GM21528 (cell line): ENCODE results near the gene AFAP1L2.

Experiments
- ATAC-seq: cut with Tn5 transposase; IDR thresholded peaks from one replicate; pipeline ENCODE4 v1.9.1; 2021; ENCODE audit warnings: mild to moderate bottlenecking, moderate library complexity; ENCODE audit not compliant: unreplicated experiment, low FRiP score

The AFAP1L2 gene

GRCh38 chr10:114404171-114405010 is at the start of gene AFAP1L2:
Gene AFAP1L2 (minus strand): TSS chr10:114404502. CDS start chr10:114404455, 47 bp downstream.
- ATAC-seq = no peak

- no peak for ATAC-seq
Observed at GRCh38 chr10:114453576-114453975, 49.3 kb upstream of the AFAP1L2 start.

- no peak for ATAC-seq
Observed at GRCh38 chr10:114448897-114449296, 44.6 kb upstream of the AFAP1L2 start.

- ATAC-seq = no peak
Observed at GRCh38 chr10:114445332-114445731, 41.0 kb upstream of the AFAP1L2 start.

- no peak for ATAC-seq
Observed at GRCh38 chr10:114444819-114445218, 40.5 kb upstream of the AFAP1L2 start.

GRCh38 chr10:114442091-114442630 is 37.9 kb upstream of the AFAP1L2 start:
- no peak for ATAC-seq

- no peak for ATAC-seq
Observed at GRCh38 chr10:114441107-114441506, 36.8 kb upstream of the AFAP1L2 start.

- ATAC-seq = no peak
Observed at GRCh38 chr10:114437473-114438292, 33.4 kb upstream of the AFAP1L2 start.

GRCh38 chr10:114436941-114437340 is 32.6 kb upstream of the AFAP1L2 start:
- no peak for ATAC-seq

GRCh38 chr10:114432566-114433093 is 28.3 kb upstream of the AFAP1L2 start:
- ATAC-seq = no peak

- ATAC-seq = no peak
Observed at GRCh38 chr10:114431414-114432135, 27.3 kb upstream of the AFAP1L2 start.

GRCh38 chr10:114430688-114431413 is 26.5 kb upstream of the AFAP1L2 start:
- no peak for ATAC-seq

GRCh38 chr10:114429581-114430335 is 25.5 kb upstream of the AFAP1L2 start:
- no peak for ATAC-seq

- no peak for ATAC-seq
Observed at GRCh38 chr10:114427124-114427852, 23.0 kb upstream of the AFAP1L2 start.

- no peak for ATAC-seq
Observed at GRCh38 chr10:114426476-114426875, 22.2 kb upstream of the AFAP1L2 start.

GRCh38 chr10:114420811-114421485 is 16.6 kb upstream of the AFAP1L2 start:
- ATAC-seq = no peak

- ATAC-seq = no peak
Observed at GRCh38 chr10:114418109-114418508, 13.8 kb upstream of the AFAP1L2 start.
